NCI-H2029 (cell line): ENCODE results near the gene SNRPA1.

ENCODE experiments used
- DNase-seq: peaks from one replicate; lab custom pipeline; 2025; lab: John Stamatoyannopoulos, UW

The SNRPA1 gene

GRCh38 chr15:101318839-101319238, 23.8 kb upstream of the SNRPA1 start:
- DNase-seq, result no peak

- no peak for DNase-seq
These were observed 23.2 kb upstream of the SNRPA1 start for GRCh38 chr15:101318147-101318819.

GRCh38 chr15:101317336-101317872, 22.4 kb upstream of the SNRPA1 start:
- DNase-seq, result no peak

GRCh38 chr15:101316529-101316928, 21.5 kb upstream of the SNRPA1 start:
- no peak for DNase-seq

- DNase-seq, result no peak
These were observed 20.7 kb upstream of the SNRPA1 start for GRCh38 chr15:101315736-101316135.

- no peak for DNase-seq
These were observed 19.5 kb upstream of the SNRPA1 start for GRCh38 chr15:101314336-101315125.

GRCh38 chr15:101313041-101313761, 18.2 kb upstream of the SNRPA1 start:
- no peak for DNase-seq

GRCh38 chr15:101310508-101310907, 15.5 kb upstream of the SNRPA1 start:
- no peak for DNase-seq

- DNase-seq, result no peak
These were observed 15.1 kb upstream of the SNRPA1 start for GRCh38 chr15:101310161-101310480.

GRCh38 chr15:101309436-101310160, 14.6 kb upstream of the SNRPA1 start:
- no peak for DNase-seq

GRCh38 chr15:101308604-101309435, 13.8 kb upstream of the SNRPA1 start:
- DNase-seq, result no peak

- no peak for DNase-seq
These were observed 13.0 kb upstream of the SNRPA1 start for GRCh38 chr15:101307897-101308603.

GRCh38 chr15:101307048-101307896, 12.2 kb upstream of the SNRPA1 start:
- DNase-seq, result no peak

GRCh38 chr15:101306341-101307047, 11.4 kb upstream of the SNRPA1 start:
- DNase-seq, result no peak

GRCh38 chr15:101305820-101306255, 10.8 kb upstream of the SNRPA1 start:
- no peak for DNase-seq

- no peak for DNase-seq
These were observed 8.4 kb upstream of the SNRPA1 start for GRCh38 chr15:101303408-101303807.

- no peak for DNase-seq
These were observed 1.7 kb upstream of the SNRPA1 start for GRCh38 chr15:101296418-101297405.
